ENCODE measurements around the gene ZACN.

ZACN gene

DNA sequence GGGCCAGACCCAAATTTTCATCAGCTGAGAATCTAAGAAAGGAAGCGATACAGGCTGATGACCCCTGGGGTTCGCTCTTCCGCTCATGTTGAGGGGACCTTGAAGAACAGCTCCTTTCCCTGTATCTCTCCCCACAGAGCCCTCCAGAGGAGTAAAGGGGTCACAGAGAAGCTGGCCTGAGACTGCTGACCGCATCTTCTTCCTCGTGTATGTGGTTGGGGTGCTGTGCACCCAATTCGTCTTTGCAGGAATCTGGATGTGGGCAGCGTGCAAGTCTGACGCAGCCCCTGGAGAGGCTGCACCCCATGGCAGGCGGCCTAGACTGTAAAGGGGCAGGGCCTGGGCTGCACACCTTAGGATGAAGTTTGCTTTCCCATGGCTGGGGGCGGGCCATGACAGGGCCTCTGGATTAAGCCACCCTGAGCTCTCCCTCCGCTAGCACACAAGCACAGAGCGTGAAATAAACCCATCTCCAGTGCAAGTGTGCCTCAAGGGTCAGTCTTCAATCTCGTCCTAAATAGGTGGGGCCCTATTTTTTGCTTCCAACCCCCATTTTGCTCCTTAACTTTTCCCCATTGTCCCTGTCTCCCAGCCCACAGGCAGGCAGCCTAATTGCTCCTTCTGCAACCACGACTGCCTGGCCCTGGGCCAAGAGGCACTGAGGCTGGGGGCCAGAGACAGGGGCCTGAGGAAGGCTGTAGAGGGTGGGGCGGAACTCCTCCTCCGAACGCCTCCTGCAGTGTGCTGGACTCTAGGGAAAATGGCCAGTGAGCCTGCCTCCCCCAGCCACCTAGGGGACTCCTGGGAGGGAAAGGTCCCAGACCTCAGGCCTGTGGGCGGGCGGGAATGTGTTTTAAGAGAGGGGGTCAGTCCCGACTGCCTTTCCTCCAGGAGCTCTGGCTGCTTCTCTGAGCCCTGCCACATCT, 3.6 kb downstream of the ZACN start:
- ChIA-PET POLR2A (interaction anchor here (1.0 kb wide), 1 partner anchor 63 kb away, joined by 3 read pairs; no protein-coding TSS in a partner anchor), CTCF (interaction anchor here (1.0 kb wide), 1 partner anchor 10 kb away, joined by 3 read pairs; no protein-coding TSS in a partner anchor)
- DNase-seq: no peak
- Histone ChIP-seq H3K4me3 (ENCODE audit: control insufficient read depth in 1 of 7, extremely low read depth in 1 of 7, insufficient read depth in 4 of 7, low read depth in 2 of 7, low read length in 6 of 7) (no peak overlapping the region), H3K4me1 (ENCODE audit: control extremely low read depth in 1 of 4, control insufficient read depth in 4 of 4, insufficient read depth in 4 of 4, low read length in 3 of 4) (peaks cover 2 to 16% (median 13%) of the 10 kb centered on the region in 4 experiments), H3K27me3 (replicated peaks in 2 of 5; ENCODE audit: control insufficient read depth in 4 of 5, insufficient read depth in 5 of 5, low read length in 4 of 5) (peaks cover 0 to 32% (median 19%) of the 10 kb centered on the region in 5 experiments), H3K9me3 (ENCODE audit: control extremely low read depth in 1 of 5, control insufficient read depth in 4 of 5, insufficient read depth in 2 of 5, low read depth in 1 of 5, low read length in 4 of 5) (no peaks in the 10 kb centered on the region), H3K27ac (ENCODE audit: insufficient read depth in 1 of 2, low read depth in 1 of 2, low read length in 2 of 2, poor library complexity in 1 of 2, severe bottlenecking in 2 of 2) (no peak overlapping the region), H3K36me3 (ENCODE audit: control insufficient read depth in 4 of 4, insufficient read depth in 4 of 4, low read length in 3 of 4) (peaks cover 0 to 58% (median 47%) of the 10 kb centered on the region in 4 experiments)
- WGBS (ENCODE audit: insufficient coverage): 92% methylated on average over 20 of the region's 20 CpGs

DNA sequence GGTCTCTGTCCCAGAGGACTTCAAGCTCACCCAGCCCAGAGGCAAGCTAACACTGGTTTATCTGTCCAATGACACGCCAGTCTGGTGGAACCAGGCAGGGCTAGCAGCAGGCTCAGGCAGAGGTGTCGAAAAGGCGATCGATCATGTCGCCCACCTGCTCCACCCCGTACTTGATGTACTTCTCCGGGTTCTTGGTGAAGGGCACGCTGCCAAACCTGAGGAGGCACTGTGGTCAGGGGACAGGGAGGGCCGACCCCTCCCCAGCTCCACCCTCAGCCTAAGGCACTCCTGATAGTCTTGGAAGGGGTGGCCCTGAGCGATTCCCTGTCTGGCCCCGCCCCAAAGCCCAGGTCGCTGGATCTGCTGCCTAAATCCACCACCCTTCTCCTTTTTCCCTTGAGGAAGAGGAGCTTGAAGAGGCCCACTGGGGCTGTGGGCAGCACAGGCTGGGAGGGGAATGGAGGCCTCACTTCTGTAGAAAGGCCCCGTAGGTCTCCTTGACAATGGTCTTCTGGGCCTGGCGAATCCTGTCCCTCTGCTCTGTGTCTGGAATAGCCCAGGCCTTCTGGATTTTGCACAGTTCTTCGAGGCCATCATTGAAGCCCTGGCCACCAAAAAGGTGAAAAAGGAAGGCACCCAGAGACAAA, 4.7 kb downstream of the ZACN start:
- H3K27ac ChIP-seq (ENCODE audit: insufficient read depth in 1 of 2, low read depth in 1 of 2, low read length in 2 of 2, poor library complexity in 1 of 2, severe bottlenecking in 2 of 2): no peak overlapping the region
- no peaks in the 10 kb centered on the region for H3K9me3 ChIP-seq (ENCODE audit: control extremely low read depth in 1 of 5, control insufficient read depth in 4 of 5, insufficient read depth in 2 of 5, low read depth in 1 of 5, low read length in 4 of 5)
- H3K27me3 ChIP-seq (replicated peaks in 2 of 5; ENCODE audit: control insufficient read depth in 4 of 5, insufficient read depth in 5 of 5, low read length in 4 of 5): peaks cover 0 to 21% (median 12%) of the 10 kb centered on the region in 5 experiments
- CTCF ChIA-PET: interaction anchor here (0.6 to 1.0 kb wide), 2 partner anchors 9 to 246 kb away, joined by 3 read pairs; no protein-coding TSS in a partner anchor
- POLR2A ChIA-PET: interaction anchor here (1.0 kb wide), 1 partner anchor 64 kb away, joined by 3 read pairs; no protein-coding TSS in a partner anchor
- DNase-seq: no peak
- 89% methylated on average over 10 of the region's 15 CpGs for WGBS (ENCODE audit: insufficient coverage)
- H3K4me3 ChIP-seq (ENCODE audit: control insufficient read depth in 1 of 7, extremely low read depth in 1 of 7, insufficient read depth in 4 of 7, low read depth in 2 of 7, low read length in 6 of 7): no peak overlapping the region
- H3K36me3 ChIP-seq (ENCODE audit: control insufficient read depth in 4 of 4, insufficient read depth in 4 of 4, low read length in 3 of 4): peaks cover 6 to 69% (median 56%) of the 10 kb centered on the region in 4 experiments
- H3K4me1 ChIP-seq (ENCODE audit: control extremely low read depth in 1 of 4, control insufficient read depth in 4 of 4, insufficient read depth in 4 of 4, low read length in 3 of 4): peaks cover 2 to 16% (median 13%) of the 10 kb centered on the region in 4 experiments

DNA sequence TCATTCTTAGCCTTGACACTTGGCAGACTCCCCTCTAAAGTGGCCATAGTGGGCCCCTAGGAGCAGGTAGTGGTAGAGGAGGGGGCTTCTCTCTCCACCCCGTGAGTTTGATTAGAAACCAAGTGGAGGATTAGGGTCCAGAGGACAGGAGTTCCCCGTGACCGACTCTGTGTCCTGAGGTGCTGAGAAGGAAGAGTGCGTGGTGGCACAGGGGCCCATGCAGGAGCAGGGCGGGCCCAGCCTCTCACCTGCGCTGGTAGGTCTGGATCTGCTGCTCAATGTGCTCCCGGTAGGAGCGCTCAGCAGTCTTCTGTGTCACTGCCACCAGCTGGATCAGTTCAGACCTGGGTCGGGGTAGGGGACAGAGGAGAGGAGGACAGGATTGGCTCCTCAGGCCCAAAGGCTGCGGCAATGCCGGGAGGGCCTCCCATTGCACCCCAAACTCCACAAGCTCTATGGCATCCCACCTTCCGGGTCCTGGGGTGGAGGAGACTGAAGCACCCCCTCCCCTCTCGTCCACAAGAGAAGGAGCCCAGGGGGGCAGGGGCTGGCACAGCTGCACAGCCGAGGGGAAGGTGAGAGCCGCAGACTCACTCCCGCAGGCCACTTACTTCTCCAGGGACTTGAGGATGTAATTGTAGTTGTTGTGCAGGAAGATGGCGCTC, 6.2 kb downstream of the ZACN start:
- POLR2A ChIA-PET: no interaction called here
- no peak overlapping the region for H3K27ac ChIP-seq (ENCODE audit: insufficient read depth in 1 of 2, low read depth in 1 of 2, low read length in 2 of 2, poor library complexity in 1 of 2, severe bottlenecking in 2 of 2)
- peaks cover 6 to 84% (median 68%) of the 10 kb centered on the region in 4 experiments for H3K36me3 ChIP-seq (ENCODE audit: control insufficient read depth in 4 of 4, insufficient read depth in 4 of 4, low read length in 3 of 4)
- CTCF ChIA-PET: no interaction called here
- no peaks in the 10 kb centered on the region for H3K9me3 ChIP-seq (ENCODE audit: control extremely low read depth in 1 of 5, control insufficient read depth in 4 of 5, insufficient read depth in 2 of 5, low read depth in 1 of 5, low read length in 4 of 5)
- peaks cover 0 to 6% (median 0%) of the 10 kb centered on the region in 5 experiments for H3K27me3 ChIP-seq (replicated peaks in 2 of 5; ENCODE audit: control insufficient read depth in 4 of 5, insufficient read depth in 5 of 5, low read length in 4 of 5)
- 85% methylated on average over 14 of the region's 17 CpGs for WGBS (ENCODE audit: insufficient coverage)
- H3K4me1 ChIP-seq (ENCODE audit: control extremely low read depth in 1 of 4, control insufficient read depth in 4 of 4, insufficient read depth in 4 of 4, low read length in 3 of 4): peaks cover 0 to 5% (median 3%) of the 10 kb centered on the region in 4 experiments
- no peak overlapping the region for H3K4me3 ChIP-seq (ENCODE audit: control insufficient read depth in 1 of 7, extremely low read depth in 1 of 7, insufficient read depth in 4 of 7, low read depth in 2 of 7, low read length in 6 of 7)
- no peak for DNase-seq

DNA sequence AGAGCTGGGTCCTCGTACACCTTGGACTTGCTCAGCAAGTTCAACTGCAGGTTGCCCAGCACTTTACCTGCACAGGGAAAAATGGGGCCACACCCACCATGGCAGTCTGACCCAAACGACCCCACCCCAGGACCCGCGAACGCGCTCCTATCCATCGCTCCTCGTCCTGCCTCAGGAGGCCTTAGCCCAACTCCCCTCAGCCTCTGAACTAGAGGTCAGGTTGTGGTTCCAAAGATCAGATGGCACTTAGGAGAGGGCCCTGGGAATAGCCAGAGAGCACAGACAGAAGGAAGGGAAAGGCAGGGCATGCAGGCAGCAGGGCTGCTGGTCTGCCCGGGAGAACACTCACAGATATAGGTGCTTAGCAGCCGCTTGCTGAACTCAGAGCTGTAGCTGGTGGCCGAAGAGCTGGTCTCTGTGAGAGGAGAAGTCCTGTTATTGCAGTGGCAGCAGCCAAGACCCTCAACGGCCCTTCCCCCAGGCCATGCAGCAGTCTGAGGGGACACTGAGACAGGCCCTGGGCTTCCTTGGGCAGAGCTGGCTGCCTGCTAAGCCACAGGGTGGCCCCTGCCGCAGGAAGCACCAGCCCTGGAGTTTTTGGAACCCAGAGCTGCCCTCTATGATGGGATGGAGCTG, 6.9 kb downstream of the ZACN start:
- ChIA-PET CTCF (no interaction called here), POLR2A (interaction anchor here (0.5 kb wide), 1 partner anchor 122 kb away, joined by 3 read pairs; no protein-coding TSS in a partner anchor)
- no peak for DNase-seq
- 94% methylated on average over 13 of the region's 13 CpGs for WGBS (ENCODE audit: insufficient coverage)
- Histone ChIP-seq H3K9me3 (ENCODE audit: control extremely low read depth in 1 of 5, control insufficient read depth in 4 of 5, insufficient read depth in 2 of 5, low read depth in 1 of 5, low read length in 4 of 5) (no peaks in the 10 kb centered on the region), H3K27me3 (replicated peaks in 2 of 5; ENCODE audit: control insufficient read depth in 4 of 5, insufficient read depth in 5 of 5, low read length in 4 of 5) (no peaks in the 10 kb centered on the region), H3K4me3 (ENCODE audit: control insufficient read depth in 1 of 7, extremely low read depth in 1 of 7, insufficient read depth in 4 of 7, low read depth in 2 of 7, low read length in 6 of 7) (no peak overlapping the region), H3K36me3 (ENCODE audit: control insufficient read depth in 4 of 4, insufficient read depth in 4 of 4, low read length in 3 of 4) (peaks cover 6 to 91% (median 71%) of the 10 kb centered on the region in 4 experiments), H3K4me1 (ENCODE audit: control extremely low read depth in 1 of 4, control insufficient read depth in 4 of 4, insufficient read depth in 4 of 4, low read length in 3 of 4) (no peaks in the 10 kb centered on the region), H3K27ac (ENCODE audit: insufficient read depth in 1 of 2, low read depth in 1 of 2, low read length in 2 of 2, poor library complexity in 1 of 2, severe bottlenecking in 2 of 2) (no peak overlapping the region)

DNA sequence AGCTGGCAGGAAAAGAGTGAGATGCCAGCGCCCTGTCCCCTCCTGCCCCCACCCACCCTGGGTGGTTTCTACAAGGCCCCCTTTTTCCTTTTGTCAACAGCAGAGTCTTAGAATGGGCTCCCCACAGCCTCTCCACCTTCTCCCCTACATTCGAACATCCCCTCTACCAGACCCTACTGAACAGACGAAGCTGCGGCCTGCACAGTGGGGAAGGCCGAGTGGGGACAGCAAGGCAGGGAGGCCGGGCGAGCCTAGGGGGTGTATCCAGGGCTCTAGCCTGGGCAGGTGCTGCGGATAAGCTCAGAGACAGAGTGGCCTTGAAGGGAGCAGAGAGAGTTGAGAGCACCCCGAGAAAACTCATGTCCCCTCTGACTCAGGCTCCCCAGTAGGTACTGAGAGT, 7.4 kb downstream of the ZACN start:
- Histone ChIP-seq H3K27ac (ENCODE audit: insufficient read depth in 1 of 2, low read depth in 1 of 2, low read length in 2 of 2, poor library complexity in 1 of 2, severe bottlenecking in 2 of 2) (no peak overlapping the region), H3K4me3 (ENCODE audit: control insufficient read depth in 1 of 7, extremely low read depth in 1 of 7, insufficient read depth in 4 of 7, low read depth in 2 of 7, low read length in 6 of 7) (no peak overlapping the region), H3K27me3 (replicated peaks in 2 of 5; ENCODE audit: control insufficient read depth in 4 of 5, insufficient read depth in 5 of 5, low read length in 4 of 5) (no peaks in the 10 kb centered on the region), H3K36me3 (ENCODE audit: control insufficient read depth in 4 of 4, insufficient read depth in 4 of 4, low read length in 3 of 4) (peaks cover 8 to 96% (median 76%) of the 10 kb centered on the region in 4 experiments), H3K9me3 (ENCODE audit: control extremely low read depth in 1 of 5, control insufficient read depth in 4 of 5, insufficient read depth in 2 of 5, low read depth in 1 of 5, low read length in 4 of 5) (no peaks in the 10 kb centered on the region), H3K4me1 (ENCODE audit: control extremely low read depth in 1 of 4, control insufficient read depth in 4 of 4, insufficient read depth in 4 of 4, low read length in 3 of 4) (peaks cover 0 to under 1% (median 0%) of the 10 kb centered on the region in 4 experiments)
- no peak for DNase-seq
- WGBS (ENCODE audit: insufficient coverage): 93% methylated on average over 8 of the region's 9 CpGs
- POLR2A ChIA-PET: interaction anchor here (0.5 kb wide), 1 partner anchor 123 kb away, joined by 3 read pairs; no protein-coding TSS in a partner anchor
- CTCF ChIA-PET: no interaction called here

DNA sequence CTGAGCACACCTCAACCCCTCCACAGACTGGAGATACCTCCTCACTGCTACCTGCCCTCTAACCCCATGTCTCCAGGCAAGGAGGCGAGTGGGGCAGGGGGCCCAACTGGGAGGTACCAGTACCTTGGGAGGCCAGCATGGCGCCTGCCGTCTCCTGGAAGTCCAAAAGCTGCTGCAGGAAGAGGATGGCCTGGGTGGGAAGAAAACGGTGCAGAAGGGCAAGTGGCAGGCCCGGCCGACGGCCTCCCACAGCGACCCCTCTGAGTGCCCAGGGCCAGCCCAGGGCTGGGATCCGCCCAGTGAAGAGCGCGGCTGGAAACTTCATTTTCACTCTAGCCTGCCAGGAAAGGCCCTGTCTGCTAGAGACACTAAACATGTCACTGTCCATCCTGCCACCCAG, 8.5 kb downstream of the ZACN start:
- DNase-seq: no peak
- Histone ChIP-seq H3K27me3 (replicated peaks in 2 of 5; ENCODE audit: control insufficient read depth in 4 of 5, insufficient read depth in 5 of 5, low read length in 4 of 5) (no peaks in the 10 kb centered on the region), H3K9me3 (ENCODE audit: control extremely low read depth in 1 of 5, control insufficient read depth in 4 of 5, insufficient read depth in 2 of 5, low read depth in 1 of 5, low read length in 4 of 5) (no peaks in the 10 kb centered on the region), H3K4me3 (ENCODE audit: control insufficient read depth in 1 of 7, extremely low read depth in 1 of 7, insufficient read depth in 4 of 7, low read depth in 2 of 7, low read length in 6 of 7) (no peak overlapping the region), H3K4me1 (ENCODE audit: control extremely low read depth in 1 of 4, control insufficient read depth in 4 of 4, insufficient read depth in 4 of 4, low read length in 3 of 4) (peaks cover 0 to 4% (median 0%) of the 10 kb centered on the region in 4 experiments), H3K27ac (ENCODE audit: insufficient read depth in 1 of 2, low read depth in 1 of 2, low read length in 2 of 2, poor library complexity in 1 of 2, severe bottlenecking in 2 of 2) (no peak overlapping the region), H3K36me3 (ENCODE audit: control insufficient read depth in 4 of 4, insufficient read depth in 4 of 4, low read length in 3 of 4) (peaks cover 9 to 98% (median 79%) of the 10 kb centered on the region in 4 experiments)
- 99% methylated on average over 9 of the region's 11 CpGs for WGBS (ENCODE audit: insufficient coverage)
- ChIA-PET POLR2A (no interaction called here), CTCF (no interaction called here)
